ENCODE measurements around the gene FAAP100.

DNA sequence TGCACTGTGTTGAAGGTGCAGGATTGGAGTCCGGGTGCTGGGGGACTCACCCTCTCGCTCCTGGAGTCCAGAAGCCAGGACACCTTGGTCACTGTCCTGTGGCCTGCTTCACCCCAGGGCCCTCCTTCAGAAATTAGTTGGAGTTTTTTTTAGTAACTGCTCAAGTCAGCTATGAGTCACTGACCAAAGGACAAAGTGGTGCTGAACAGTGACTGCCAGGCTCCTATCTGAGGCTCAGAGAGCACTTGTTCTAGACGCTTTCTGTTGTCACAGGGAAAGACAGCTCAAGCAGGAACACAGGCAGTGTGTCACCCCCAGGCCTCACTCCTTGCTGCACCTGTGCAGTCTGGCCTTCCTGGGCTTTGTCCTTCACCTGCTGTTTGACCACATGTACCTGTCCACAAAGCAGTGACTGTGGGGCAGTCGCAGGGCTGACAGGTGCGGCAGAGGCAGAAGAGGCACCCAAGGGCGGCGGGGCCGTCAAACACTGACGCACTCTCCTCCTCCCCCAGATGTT is 4.1 kb upstream of the FAAP100 start:
- no peak for TF ChIP-seq POLR2A (IDR thresholded peaks at IDR 0.05)
- TF ChIP-seq, protein P1, sequence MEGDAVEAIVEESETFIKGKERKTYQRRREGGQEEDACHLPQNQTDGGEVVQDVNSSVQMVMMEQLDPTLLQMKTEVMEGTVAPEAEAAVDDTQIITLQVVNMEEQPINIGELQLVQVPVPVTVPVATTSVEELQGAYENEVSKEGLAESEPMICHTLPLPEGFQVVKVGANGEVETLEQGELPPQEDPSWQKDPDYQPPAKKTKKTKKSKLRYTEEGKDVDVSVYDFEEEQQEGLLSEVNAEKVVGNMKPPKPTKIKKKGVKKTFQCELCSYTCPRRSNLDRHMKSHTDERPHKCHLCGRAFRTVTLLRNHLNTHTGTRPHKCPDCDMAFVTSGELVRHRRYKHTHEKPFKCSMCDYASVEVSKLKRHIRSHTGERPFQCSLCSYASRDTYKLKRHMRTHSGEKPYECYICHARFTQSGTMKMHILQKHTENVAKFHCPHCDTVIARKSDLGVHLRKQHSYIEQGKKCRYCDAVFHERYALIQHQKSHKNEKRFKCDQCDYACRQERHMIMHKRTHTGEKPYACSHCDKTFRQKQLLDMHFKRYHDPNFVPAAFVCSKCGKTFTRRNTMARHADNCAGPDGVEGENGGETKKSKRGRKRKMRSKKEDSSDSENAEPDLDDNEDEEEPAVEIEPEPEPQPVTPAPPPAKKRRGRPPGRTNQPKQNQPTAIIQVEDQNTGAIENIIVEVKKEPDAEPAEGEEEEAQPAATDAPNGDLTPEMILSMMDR (IDR thresholded peaks at IDR 0.05), result no peak

Data from vagina (tissue), 2 donors.